PC-3 (cell line): ENCODE measurements around the gene CDKL4. TPM values are rescaled to one million over a fixed set of nuclear protein-coding genes. Genes with fewer than 3 reads are reported as not detected.

ENCODE experiments used
- ATAC-seq: fragments of 200-7000 bp; cut with Tn5 transposase; 2 replicates; pipeline ENCODE4 v1.9.1; 2020; ENCODE audit warnings: mild to moderate bottlenecking, moderate library complexity
- BruUV-seq: library from RNA; stranded (reverse); fragments of 400-500 nt; replicated peaks from 2 replicates; lab custom pipeline; 2021; lab: Mats Ljungman, UMichigan
- CTCF ChIA-PET: fragments of 300-600 bp; sonication (Branson Sonifier 250); formaldehyde crosslinking; loops from one replicate; lab custom pipeline; 2022; ENCODE audit warnings: antibody characterized with exemption; lab: Charles Lee
- POLR2A ChIA-PET: fragments of 300-600 bp; sonication (Branson Sonifier 250); formaldehyde crosslinking; loops from one replicate; lab custom pipeline; 2022; ENCODE audit warnings: antibody characterized with exemption; ENCODE audit not compliant: unreplicated experiment; lab: Charles Lee
- DNase-seq: peaks from one replicate; pipeline ENCODE4 v3.0.0-alpha.2; 2015
- H2AFZ ChIP-seq: fragments of 300-600 bp; sonication (generic); 2 replicates; pipeline ENCODE4 v1.6.0; 2016; ENCODE audit warnings: antibody characterized with exemption, low read length
- H3F3A ChIP-seq: fragments of 300-600 bp; sonication (generic); one replicate; pipeline ENCODE4 v1.6.0; 2017; ENCODE audit warnings: antibody characterized with exemption, low read length, control low read depth, mild to moderate bottlenecking; ENCODE audit not compliant: unreplicated experiment
- H3K27ac ChIP-seq: fragments of 300-600 bp; sonication (generic); 2 replicates; pipeline ENCODE4 v1.5.1; 2016; ENCODE audit warnings: mild to moderate bottlenecking, low read length
- H3K27me3 ChIP-seq: fragments of 300-600 bp; sonication (generic); 2 replicates; pipeline ENCODE4 v1.6.1; 2016; ENCODE audit warnings: low read length, mixed read lengths
- H3K36me3 ChIP-seq: fragments of 300-600 bp; sonication (generic); 2 replicates; pipeline ENCODE4 v1.6.1; 2016; ENCODE audit warnings: low read depth, mixed run types, low read length, mixed read lengths
- H3K4me1 ChIP-seq: fragments of 300-600 bp; sonication (generic); 2 replicates; pipeline ENCODE4 v1.5.1; 2016; ENCODE audit warnings: low read length; ENCODE audit not compliant: insufficient read depth
- H3K4me2 ChIP-seq: fragments of 300-600 bp; sonication (generic); 2 replicates; pipeline ENCODE4 v1.6.0; 2016; ENCODE audit warnings: low read length
- H3K4me3 ChIP-seq: fragments of 300-600 bp; sonication (generic); 2 replicates; pipeline ENCODE4 v1.5.1; 2016; ENCODE audit warnings: mild to moderate bottlenecking, low read length, mixed read lengths
- H3K79me2 ChIP-seq: fragments of 300-600 bp; sonication (generic); 2 replicates; pipeline ENCODE4 v1.6.1; 2017; ENCODE audit warnings: low read length, mixed read lengths
- H3K9ac ChIP-seq: fragments of 300-600 bp; sonication (generic); 2 replicates; pipeline ENCODE4 v1.6.0; 2016; ENCODE audit warnings: mild to moderate bottlenecking, low read length
- H3K9me2 ChIP-seq: fragments of 300-600 bp; sonication (generic); replicated peaks from 2 replicates; pipeline ENCODE4 v1.6.1; 2016; ENCODE audit warnings: mixed run types, low read length, mixed read lengths
- H3K9me3 ChIP-seq: fragments of 300-600 bp; sonication (generic); 2 replicates; pipeline ENCODE4 v1.6.1; 2016; ENCODE audit warnings: low read length, mixed read lengths
- H4K20me1 ChIP-seq: fragments of 300-600 bp; sonication (generic); 2 replicates; pipeline ENCODE4 v1.6.1; 2016; ENCODE audit warnings: low read length, mixed read lengths
- CTCF ChIP-seq: fragments of 300-600 bp; sonication (generic); conservative IDR thresholded peaks from 2 replicates; pipeline ENCODE4 v1.5.1; 2017; ENCODE audit warnings: antibody characterized with exemption, low read depth, mild to moderate bottlenecking, low read length
- EZH2 ChIP-seq: fragments of 300-600 bp; sonication (generic); IDR thresholded peaks from one replicate; pipeline ENCODE4 v1.6.1; 2017; ENCODE audit warnings: antibody characterized with exemption, mild to moderate bottlenecking, low read length; ENCODE audit not compliant: unreplicated experiment
- EZH2phosphoT487 ChIP-seq: fragments of 300-600 bp; sonication (generic); IDR thresholded peaks from 2 replicates; pipeline ENCODE4 v1.6.1; 2018; ENCODE audit warnings: mild to moderate bottlenecking, antibody characterized with exemption, low read length, borderline replicate concordance
- intact Hi-C: fragments of 100-400 bp; cut with micrococcal nuclease; formaldehyde crosslinking; loops from 2 replicates; pipeline ENCODE4 v1.9.0; 2023
- total RNA-seq: library from RNA; depleted of rRNA; stranded (reverse); fragments of >200 nt; gene quantifications from 2 replicates; pipeline ENCODE4 v1.2.3, GENCODE V29; 2014

CDKL4 gene
- total RNA-seq, 1 experiment from 2014 or later, result 0.07 TPM

- Histone ChIP-seq H3K4me2 (no peak overlapping the region), H3F3A (no peaks in the 10 kb centered on the region), H3K9ac (no peak overlapping the region), H3K27ac (no peak overlapping the region), H3K9me2 (no peaks in the 10 kb centered on the region), H3K36me3 (no peaks in the 10 kb centered on the region), H4K20me1 (no peaks in the 10 kb centered on the region), H3K4me3 (no peak overlapping the region), H3K27me3 (no peaks in the 10 kb centered on the region), H2AFZ (no peak overlapping the region), H3K9me3 (no peaks in the 10 kb centered on the region), H3K4me1 (peaks cover 7% of the 10 kb centered on the region), H3K79me2 (no peaks in the 10 kb centered on the region)
- ChIA-PET POLR2A (no interaction called here), CTCF (no interaction called here)
- intact Hi-C loops, result no loop called here
- TF ChIP-seq EZH2phosphoT487, result no peak
- no peak for TF ChIP-seq CTCF
- TF ChIP-seq EZH2, result no peak
- no TSS peak for BruUV-seq
- ATAC-seq (no peak), DNase-seq (no peak)
These were observed 93.6 kb downstream of the CDKL4 start for GRCh38 chr2:39150102-39150562.

- Histone ChIP-seq H3K4me2 (no peak overlapping the region), H3K27me3 (no peaks in the 10 kb centered on the region), H4K20me1 (no peaks in the 10 kb centered on the region), H3K9ac (no peak overlapping the region), H3K79me2 (no peaks in the 10 kb centered on the region), H3K4me1 (peaks cover 8% of the 10 kb centered on the region), H3K9me3 (no peaks in the 10 kb centered on the region), H3K9me2 (no peaks in the 10 kb centered on the region), H2AFZ (no peak overlapping the region), H3K4me3 (no peak overlapping the region), H3K27ac (no peak overlapping the region), H3F3A (no peaks in the 10 kb centered on the region), H3K36me3 (no peaks in the 10 kb centered on the region)
- CTCF ChIA-PET, result no interaction called here
- POLR2A ChIA-PET, result no interaction called here
- TF ChIP-seq EZH2 (no peak), EZH2phosphoT487 (no peak), CTCF (no peak)
- DNase-seq, result no peak
- no TSS peak for BruUV-seq
- no peak for ATAC-seq
- intact Hi-C loops, result no loop called here
These were observed 97.1 kb downstream of the CDKL4 start for GRCh38 chr2:39146630-39147029.

GRCh38 chr2:39145906-39146421 lies 97.8 kb downstream of the CDKL4 start:
- intact Hi-C loops, result no loop called here
- Histone ChIP-seq H3K79me2 (no peaks in the 10 kb centered on the region), H3K4me1 (peaks cover 15% of the 10 kb centered on the region), H3K9me3 (no peaks in the 10 kb centered on the region), H3K27me3 (no peaks in the 10 kb centered on the region), H3K9me2 (no peaks in the 10 kb centered on the region), H3F3A (no peaks in the 10 kb centered on the region), H3K27ac (no peak overlapping the region), H3K36me3 (no peaks in the 10 kb centered on the region), H2AFZ (no peak overlapping the region), H4K20me1 (no peaks in the 10 kb centered on the region), H3K4me3 (no peak overlapping the region), H3K4me2 (no peak overlapping the region), H3K9ac (no peak overlapping the region)
- ChIA-PET POLR2A (no interaction called here), CTCF (no interaction called here)
- no TSS peak for BruUV-seq
- no peak for TF ChIP-seq CTCF
- no peak for TF ChIP-seq EZH2
- TF ChIP-seq EZH2phosphoT487, result no peak
- no peak for DNase-seq
- ATAC-seq, result no peak
